Activated T-helper 2 cell treated with anti-CD3 and anti-CD28 coated beads, Interferon-gamma antibody, Interleukin-2, Interleukin-4, amounts not matched to agents 10 μg/mL and 5 μg/mL and 100 μg/mL, durations not matched to agents 14 hours and 24 hours and 36 hours (primary cell): ENCODE measurements around the gene GMIP. TPM values are rescaled to one million over a fixed set of nuclear protein-coding genes. Genes with fewer than 3 reads are reported as not detected.
"Not testable (repeated sequence)": the region's sequence is repeated elsewhere in the genome, so short reads cannot be mapped to it uniquely, and the experiment has no call there.

Experiments used
- DNase-seq: peaks from one replicate; pipeline ENCODE4 v3.0.0; 2021; ENCODE audit warnings: low spot score
- H3K27ac Mint-ChIP-seq: one replicate; pipeline ENCODE4 v1.8.0; 2021; ENCODE audit warnings: mixed read lengths
- H3K27me3 Mint-ChIP-seq: one replicate; pipeline ENCODE4 v1.8.0; 2021; ENCODE audit warnings: low read depth, mixed read lengths
- H3K36me3 Mint-ChIP-seq: one replicate; pipeline ENCODE4 v1.8.0; 2021; ENCODE audit warnings: low read depth, mixed read lengths
- H3K4me1 Mint-ChIP-seq: one replicate; pipeline ENCODE4 v1.8.0; 2021; ENCODE audit warnings: low read depth, mixed read lengths
- H3K4me3 Mint-ChIP-seq: one replicate; pipeline ENCODE4 v1.8.0; 2021; ENCODE audit warnings: low read depth, mild to moderate bottlenecking, moderate library complexity, mixed read lengths
- H3K9me3 Mint-ChIP-seq: one replicate; pipeline ENCODE4 v1.8.0; 2021; ENCODE audit warnings: mixed read lengths
- intact Hi-C: fragments of 100-400 bp; cut with micrococcal nuclease; formaldehyde crosslinking; loops from one replicate; pipeline ENCODE4 v1.15.1; 2023
- total RNA-seq: library from RNA; stranded (reverse); gene quantifications from 2 replicates; pipeline ENCODE4 v1.2.3, GENCODE V29; 2022

GMIP gene
- total RNA-seq, 1 donor from 2014 or later, result 66.0 TPM

- DNase-seq, result no peak
- Mint-ChIP-seq H3K4me3 (peak overlapping the region; percentile 20), H3K36me3 (peaks cover 32% of the 10 kb centered on the region), H3K27ac (peak overlapping the region; percentile 94), H3K27me3 (no peaks in the 10 kb centered on the region), H3K9me3 (peaks cover 4% of the 10 kb centered on the region), H3K4me1 (peaks cover 50% of the 10 kb centered on the region)
- intact Hi-C loops, result no loop called here
Measured at GRCh38 chr19:19602713-19603324, 40.6 kb downstream of the GMIP start.

- Mint-ChIP-seq H3K9me3 (peaks cover 4% of the 10 kb centered on the region), H3K27ac (peak overlapping the region; percentile 94), H3K36me3 (peaks cover 36% of the 10 kb centered on the region), H3K4me1 (peaks cover 56% of the 10 kb centered on the region), H3K4me3 (no peak overlapping the region), H3K27me3 (no peaks in the 10 kb centered on the region)
- intact Hi-C loops, result no loop called here
- DNase-seq, result no peak
Measured at GRCh38 chr19:19602136-19602712, 41.2 kb downstream of the GMIP start.

- H3K27me3 Mint-ChIP-seq, result no peaks in the 10 kb centered on the region
- no peak for DNase-seq
- peak overlapping the region; percentile 94 for H3K27ac Mint-ChIP-seq
- intact Hi-C loops, result no loop called here
- H3K9me3 Mint-ChIP-seq, result peaks cover 4% of the 10 kb centered on the region
- H3K36me3 Mint-ChIP-seq, result peaks cover 37% of the 10 kb centered on the region
- peaks cover 53% of the 10 kb centered on the region for H3K4me1 Mint-ChIP-seq
- peak overlapping the region; percentile 41 for H3K4me3 Mint-ChIP-seq
Measured at GRCh38 chr19:19600793-19601330, 42.6 kb downstream of the GMIP start.

GRCh38 chr19:19598728-19599451 lies 44.6 kb downstream of the GMIP start:
- peaks cover 49% of the 10 kb centered on the region for H3K36me3 Mint-ChIP-seq
- peaks cover 63% of the 10 kb centered on the region for H3K4me1 Mint-ChIP-seq
- peak; percentile 66 for DNase-seq
- intact Hi-C loops, result loop anchor here (1.0 to 5.0 kb wide), 5 partner anchors 10 to 212 kb away; partner anchors contain the start of genes ATP13A1, GMIP and PBX4
- peak overlapping the region; percentile 99 for H3K27ac Mint-ChIP-seq
- not testable (repeated sequence) for H3K9me3 Mint-ChIP-seq, H3K27me3 Mint-ChIP-seq
- peak overlapping the region; percentile 73 for H3K4me3 Mint-ChIP-seq

- Mint-ChIP-seq H3K4me1 (peaks cover 59% of the 10 kb centered on the region), H3K27me3 (no peaks in the 10 kb centered on the region), H3K36me3 (peaks cover 49% of the 10 kb centered on the region), H3K27ac (peak overlapping the region; percentile 99), H3K9me3 (peaks cover 4% of the 10 kb centered on the region), H3K4me3 (peak overlapping the region; percentile 73)
- intact Hi-C loops, result loop anchor here (1.0 to 5.0 kb wide), 5 partner anchors 9 to 211 kb away; partner anchors contain the start of genes ATP13A1, GMIP and PBX4
- peak; percentile 70 for DNase-seq
Measured at GRCh38 chr19:19597809-19598306, 45.6 kb downstream of the GMIP start.

GRCh38 chr19:19595171-19595701 lies 48.2 kb downstream of the GMIP start:
- Mint-ChIP-seq H3K27ac (peak overlapping the region; percentile 74), H3K9me3 (no peaks in the 10 kb centered on the region), H3K27me3 (no peaks in the 10 kb centered on the region), H3K4me3 (no peak overlapping the region), H3K4me1 (peaks cover 59% of the 10 kb centered on the region), H3K36me3 (peaks cover 54% of the 10 kb centered on the region)
- no peak for DNase-seq
- intact Hi-C loops, result loop anchor here (5.0 kb wide), 1 partner anchor 208 kb away; no protein-coding TSS in a partner anchor

- no peak for DNase-seq
- Mint-ChIP-seq H3K36me3 (peaks cover 59% of the 10 kb centered on the region), H3K27ac (peak overlapping the region; percentile 93), H3K4me1 (peaks cover 64% of the 10 kb centered on the region), H3K4me3 (no peak overlapping the region), H3K27me3 (no peaks in the 10 kb centered on the region), H3K9me3 (no peaks in the 10 kb centered on the region)
- intact Hi-C loops, result no loop called here
Measured at GRCh38 chr19:19594381-19594780, 49.1 kb downstream of the GMIP start.

- intact Hi-C loops, result no loop called here
- Mint-ChIP-seq H3K4me3 (no peak overlapping the region), H3K4me1 (peaks cover 64% of the 10 kb centered on the region), H3K36me3 (peaks cover 66% of the 10 kb centered on the region), H3K27me3 (no peaks in the 10 kb centered on the region), H3K27ac (peak overlapping the region; percentile 93), H3K9me3 (no peaks in the 10 kb centered on the region)
- no peak for DNase-seq
Measured at GRCh38 chr19:19592690-19593089, 50.8 kb downstream of the GMIP start.

- no peaks in the 10 kb centered on the region for H3K27me3 Mint-ChIP-seq
Measured at GRCh38 chr19:19591133-19591825, 52.2 kb downstream of the GMIP start.

GRCh38 chr19:19588546-19588945 lies 54.9 kb downstream of the GMIP start:
- Mint-ChIP-seq H3K27ac (peak overlapping the region; percentile 93), H3K4me1 (peaks cover 50% of the 10 kb centered on the region), H3K9me3 (no peaks in the 10 kb centered on the region), H3K4me3 (peak overlapping the region; percentile 5), H3K27me3 (no peaks in the 10 kb centered on the region), H3K36me3 (peaks cover 51% of the 10 kb centered on the region)
- intact Hi-C loops, result loop anchor here (5.0 kb wide), 1 partner anchor 39 kb away; the partner anchor contains the start of gene LPAR2
- DNase-seq, result no peak

More at GRCh38 chr19:19591133-19591825, 52.2 kb downstream of the GMIP start:
- H3K36me3 Mint-ChIP-seq, result peaks cover 58% of the 10 kb centered on the region
- H3K4me3 Mint-ChIP-seq, result peak overlapping the region; percentile 51
- H3K4me1 Mint-ChIP-seq, result peaks cover 57% of the 10 kb centered on the region
- peak; percentile 58 for DNase-seq
- intact Hi-C loops, result loop anchor here (2.0 kb wide), 2 partner anchors 14 to 186 kb away; no protein-coding TSS in a partner anchor
- no peaks in the 10 kb centered on the region for H3K9me3 Mint-ChIP-seq
- H3K27ac Mint-ChIP-seq, result peak overlapping the region; percentile 93

- Mint-ChIP-seq H3K9me3 (no peaks in the 10 kb centered on the region), H3K4me3 (no peak overlapping the region), H3K27me3 (no peaks in the 10 kb centered on the region), H3K4me1 (peaks cover 47% of the 10 kb centered on the region), H3K36me3 (peaks cover 47% of the 10 kb centered on the region), H3K27ac (peak overlapping the region; percentile 93)
- DNase-seq, result no peak
- intact Hi-C loops, result loop anchor here (5.0 kb wide), 1 partner anchor 40 kb away; the partner anchor contains the start of gene LPAR2
Measured at GRCh38 chr19:19587771-19588170, 55.7 kb downstream of the GMIP start.

GRCh38 chr19:19584356-19584755 lies 59.1 kb downstream of the GMIP start:
- Mint-ChIP-seq H3K4me3 (no peak overlapping the region), H3K27ac (no peak overlapping the region), H3K4me1 (peaks cover 26% of the 10 kb centered on the region), H3K36me3 (peaks cover 29% of the 10 kb centered on the region), H3K9me3 (no peaks in the 10 kb centered on the region), H3K27me3 (no peaks in the 10 kb centered on the region)
- DNase-seq, result no peak
- intact Hi-C loops, result no loop called here
